Ovary (tissue), 3 donors: ENCODE results near the gene SHLD1.

Experiments
- CTCF ChIP-seq, 3 donors: fragments of 450-650 bp in 2 of 3; fragments of 200-600 bp in 1 of 3; IDR thresholded peaks; one replicate each; pipeline versions ENCODE4 v1.5.1 to v1.8.0; 2016 to 2022; ENCODE audit warnings: antibody characterized with exemption in 3 of 3, mild to moderate bottlenecking in 1 of 3
- EP300 ChIP-seq: sonication (generic); formaldehyde crosslinking; IDR thresholded peaks from one replicate; pipeline ENCODE4 v1.6.1; 2017; ENCODE audit warnings: antibody characterized with exemption
- donor health status: DM: no; HTN: no; CAD: no.

- TF ChIP-seq EP300 (no peak), CTCF (IDR thresholded peaks at IDR 0.05) (no peak)
Measured at GRCh38 chr20:5716953-5717352, 33.2 kb upstream of the SHLD1 start.
